CD4-positive, alpha-beta memory T cell (primary cell): ENCODE measurements around the gene ZC3H18. TPM values are rescaled to one million over a fixed set of nuclear protein-coding genes. Genes with fewer than 3 reads are reported as not detected.

ENCODE experiments used
- CTCF ChIA-PET: fragments of 350-600 bp; sonication (Branson Sonifier 250); formaldehyde crosslinking; loops from one replicate; lab custom pipeline; 2021; ENCODE audit warnings: inconsistent platforms; ENCODE audit not compliant: partially characterized antibody; lab: Charles Lee
- POLR2A ChIA-PET: fragments of 350-600 bp; sonication (Branson Sonifier 250); formaldehyde crosslinking; loops from one replicate; lab custom pipeline; 2021; ENCODE audit not compliant: partially characterized antibody; lab: Charles Lee
- DNase-seq, 5 donors: peaks; one replicate each; pipeline versions ENCODE4 v3.0.0 to v3.0.0-alpha.2; 2020 to 2022; ENCODE audit warnings: mixed read lengths in 1 of 5
- H3K27ac ChIP-seq: one replicate; pipeline ENCODE4 v1.7.0; 2013; ENCODE audit warnings: low read depth, low read length
- H3K27me3 ChIP-seq: 2 replicates; pipeline ENCODE4 v1.7.0; 2013; ENCODE audit warnings: mild to moderate bottlenecking, low read length, moderate library complexity; ENCODE audit not compliant: insufficient read depth
- H3K36me3 ChIP-seq: 2 replicates; pipeline ENCODE4 v1.7.0; 2013; ENCODE audit warnings: mild to moderate bottlenecking, low read length, moderate library complexity; ENCODE audit not compliant: insufficient read depth
- H3K4me1 ChIP-seq: 2 replicates; pipeline ENCODE4 v1.7.0; 2013; ENCODE audit warnings: mild to moderate bottlenecking, low read length, moderate library complexity; ENCODE audit not compliant: insufficient read depth
- H3K4me3 ChIP-seq, 2 donors: one replicate each; pipeline ENCODE4 v1.7.0; 2013; ENCODE audit warnings: low read length in 2 of 2, mild to moderate bottlenecking in 1 of 2
- H3K9me3 ChIP-seq, 2 donors: one replicate each; pipeline ENCODE4 v1.7.0; 2013; ENCODE audit warnings: low read length in 2 of 2, control low read depth in 1 of 2; ENCODE audit not compliant: control insufficient read depth in 1 of 2
- H3K27ac Mint-ChIP-seq, 7 donors: one replicate each; pipeline ENCODE4 v1.8.0; 2020 to 2021; ENCODE audit warnings: mixed read lengths in 7 of 7, mild to moderate bottlenecking in 6 of 7, inconsistent platforms in 3 of 7, moderate library complexity in 3 of 7
- H3K27me3 Mint-ChIP-seq, 2 donors: one replicate each; pipeline ENCODE4 v1.8.0; 2020 to 2021; ENCODE audit warnings: mixed read lengths in 2 of 2
- H3K36me3 Mint-ChIP-seq, 2 donors: one replicate each; pipeline ENCODE4 v1.8.0; 2020 to 2021; ENCODE audit warnings: mixed read lengths in 2 of 2, inconsistent platforms in 1 of 2, mild to moderate bottlenecking in 1 of 2
- H3K4me1 Mint-ChIP-seq, 4 donors: one replicate each; pipeline ENCODE4 v1.8.0; 2020 to 2021; ENCODE audit warnings: mixed read lengths in 4 of 4, mild to moderate bottlenecking in 1 of 4
- H3K4me3 Mint-ChIP-seq, 8 donors: one replicate each; pipeline ENCODE4 v1.8.0; 2020 to 2021; ENCODE audit warnings: mixed read lengths in 8 of 8, mild to moderate bottlenecking in 7 of 8, moderate library complexity in 6 of 8, inconsistent platforms in 3 of 8
- H3K9me3 Mint-ChIP-seq, 8 donors: one replicate each; pipeline ENCODE4 v1.8.0; 2020 to 2021; ENCODE audit warnings: mixed read lengths in 8 of 8, mild to moderate bottlenecking in 5 of 8, inconsistent platforms in 3 of 8, moderate library complexity in 1 of 8
- intact Hi-C: fragments of 100-400 bp; cut with micrococcal nuclease; formaldehyde crosslinking; loops from one replicate; pipeline ENCODE4 v1.15.1; 2023
- polyA plus RNA-seq, 2 donors: library from polyadenylated mRNA; unstranded; fragments of 300-500 nt; fragmentation: Illumina TruSeq; gene quantifications; one replicate each; pipeline ENCODE4 v1.2.3, GENCODE V29; 2021
- total RNA-seq, 2 experiments: library from RNA; stranded (reverse); gene quantifications; one replicate each; pipeline ENCODE4 v1.2.3, GENCODE V29; 2021

The ZC3H18 gene
- total and polyA plus RNA-seq, 4 experiments from 2014 or later, result 3.0 to 91.5 (median 54.0) TPM

GRCh38 chr16:88588754-88589153, 18.6 kb downstream of the ZC3H18 start:
- ChIA-PET CTCF (interaction anchor here (1.3 kb wide), 1 partner anchor 31 kb away, joined by 4 read pairs; no protein-coding TSS in a partner anchor), POLR2A (interaction anchor here (0.7 to 1.6 kb wide), 2 partner anchors 17 to 31 kb away, joined by 4 to 15 read pairs; no protein-coding TSS in a partner anchor)
- Mint-ChIP-seq H3K27me3 (no peaks in the 10 kb centered on the region), H3K9me3 (no peaks in the 10 kb centered on the region), H3K4me1 (peaks cover 33 to 58% (median 50%) of the 10 kb centered on the region in 4 donors), H3K27ac (peak overlapping the region; percentile 31 to 96 (median 86)), H3K4me3 (peak overlapping the region in 7 of 8 donors; percentile 20 to 60 (median 58)), H3K36me3 (peaks cover 40 to 67% of the 10 kb centered on the region in 2 donors)
- intact Hi-C loops, result no loop called here
- Histone ChIP-seq H3K9me3 (no peaks in the 10 kb centered on the region), H3K27ac (peak overlapping the region; percentile 28), H3K4me1 (peaks cover 52% of the 10 kb centered on the region), H3K27me3 (no peaks in the 10 kb centered on the region), H3K4me3 (no peak overlapping the region), H3K36me3 (peaks cover 47% of the 10 kb centered on the region)
- peak in 2 of 5 donors; percentile 12 to 20 for DNase-seq

GRCh38 chr16:88589441-88589840, 19.2 kb downstream of the ZC3H18 start:
- no peaks in the 10 kb centered on the region for H3K27me3 ChIP-seq
- peaks cover 47% of the 10 kb centered on the region for H3K4me1 ChIP-seq
- no peaks in the 10 kb centered on the region for H3K9me3 Mint-ChIP-seq
- no peaks in the 10 kb centered on the region for H3K9me3 ChIP-seq
- H3K4me3 Mint-ChIP-seq, result peak overlapping the region in 7 of 8 donors; percentile 0 to 67 (median 33)
- H3K27me3 Mint-ChIP-seq, result no peaks in the 10 kb centered on the region
- H3K4me1 Mint-ChIP-seq, result peaks cover 33 to 55% (median 50%) of the 10 kb centered on the region in 4 donors
- peaks cover 49% of the 10 kb centered on the region for H3K36me3 ChIP-seq
- H3K4me3 ChIP-seq, result no peak overlapping the region
- POLR2A ChIA-PET, result interaction anchor here (1.6 kb wide), 1 partner anchor 30 kb away, joined by 15 read pairs; no protein-coding TSS in a partner anchor
- CTCF ChIA-PET, result interaction anchor here (0.9 to 1.0 kb wide), 2 partner anchors 30 to 76 kb away, joined by 3 read pairs; no protein-coding TSS in a partner anchor
- H3K27ac Mint-ChIP-seq, result peak overlapping the region; percentile 31 to 96 (median 86)
- intact Hi-C loops, result no loop called here
- DNase-seq, result no peak
- peaks cover 40 to 66% of the 10 kb centered on the region in 2 donors for H3K36me3 Mint-ChIP-seq
- peak overlapping the region; percentile 28 for H3K27ac ChIP-seq

DNA sequence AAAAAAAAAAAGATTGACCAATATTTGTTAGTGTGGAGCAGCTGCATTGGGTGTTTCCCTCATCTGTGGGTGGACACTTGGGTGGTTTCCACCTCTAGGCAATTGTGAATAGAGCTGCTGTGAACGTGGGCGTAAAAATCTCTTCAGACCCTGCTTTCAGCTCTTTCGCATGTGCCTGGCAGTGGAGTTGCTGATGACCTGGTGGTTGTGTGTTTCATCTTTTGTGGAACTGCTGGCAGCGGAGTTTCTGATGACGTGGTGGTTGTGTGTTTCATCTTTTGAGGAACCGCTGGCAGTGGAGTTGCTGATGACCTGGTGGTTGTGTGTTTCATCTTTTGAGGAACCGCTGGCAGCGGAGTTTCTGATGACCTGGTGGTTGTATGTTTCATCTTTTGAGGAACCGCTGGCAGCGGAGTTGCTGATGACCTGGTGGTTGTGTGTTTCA, 21.4 kb downstream of the ZC3H18 start:
- Histone ChIP-seq H3K36me3 (peaks cover 39% of the 10 kb centered on the region), H3K27me3 (no peaks in the 10 kb centered on the region), H3K27ac (no peak overlapping the region), H3K9me3 (no peaks in the 10 kb centered on the region), H3K4me1 (peaks cover 42% of the 10 kb centered on the region), H3K4me3 (no peak overlapping the region)
- Mint-ChIP-seq H3K27me3 (no peaks in the 10 kb centered on the region), H3K36me3 (peaks cover 35 to 60% of the 10 kb centered on the region in 2 donors), H3K4me3 (peak overlapping the region in 7 of 8 donors; percentile 24 to 63 (median 49)), H3K9me3 (no peaks in the 10 kb centered on the region), H3K27ac (peak overlapping the region; percentile 32 to 89 (median 85)), H3K4me1 (peaks cover 32 to 47% (median 42%) of the 10 kb centered on the region in 4 donors)
- ChIA-PET CTCF (interaction anchor here (1.0 kb wide), 1 partner anchor 10 kb away, joined by 3 read pairs; no protein-coding TSS in a partner anchor), POLR2A (interaction anchor here (0.6 to 0.9 kb wide), 2 partner anchors 9 to 21 kb away, joined by 3 to 6 read pairs; partner anchors contain the start of gene ZC3H18)
- intact Hi-C loops, result no loop called here
- peak in 2 of 5 donors; percentile 23 to 48 for DNase-seq

DNA sequence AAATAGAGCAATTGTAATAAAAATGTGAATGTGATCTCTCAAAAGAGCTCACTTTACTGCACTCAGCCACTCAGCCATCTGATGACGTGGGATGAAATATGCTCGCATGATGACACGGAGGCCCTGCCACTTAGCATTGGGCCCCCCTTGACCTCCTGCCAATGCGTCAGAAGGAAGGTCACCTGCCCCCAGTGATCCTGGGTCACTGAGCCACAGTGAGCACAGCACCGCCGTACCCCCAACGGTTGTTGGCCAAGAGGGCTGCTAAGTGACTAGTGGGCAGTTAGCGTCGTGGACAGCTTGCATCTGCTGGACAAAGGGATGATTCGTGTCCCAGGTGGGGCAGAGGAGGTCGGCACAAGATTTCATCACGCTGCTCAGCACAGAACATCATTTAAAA, 22.9 kb downstream of the ZC3H18 start:
- no peaks in the 10 kb centered on the region for H3K9me3 Mint-ChIP-seq
- H3K36me3 Mint-ChIP-seq, result peaks cover 27 to 47% of the 10 kb centered on the region in 2 donors
- H3K4me3 Mint-ChIP-seq, result no peak overlapping the region
- ChIA-PET CTCF (interaction anchor here (1.4 kb wide), 1 partner anchor 94 kb away, joined by 3 read pairs; the partner anchor contains the start of gene SNAI3), POLR2A (no interaction called here)
- H3K9me3 ChIP-seq, result no peaks in the 10 kb centered on the region
- H3K27ac ChIP-seq, result no peak overlapping the region
- no peak for DNase-seq
- peaks cover 30 to 38% (median 34%) of the 10 kb centered on the region in 4 donors for H3K4me1 Mint-ChIP-seq
- intact Hi-C loops, result no loop called here
- H3K27me3 ChIP-seq, result no peaks in the 10 kb centered on the region
- H3K36me3 ChIP-seq, result peaks cover 25% of the 10 kb centered on the region
- H3K4me1 ChIP-seq, result peaks cover 34% of the 10 kb centered on the region
- peak overlapping the region in 4 of 7 donors; percentile 47 to 79 (median 58) for H3K27ac Mint-ChIP-seq
- H3K27me3 Mint-ChIP-seq, result no peaks in the 10 kb centered on the region
- H3K4me3 ChIP-seq, result no peak overlapping the region

DNA sequence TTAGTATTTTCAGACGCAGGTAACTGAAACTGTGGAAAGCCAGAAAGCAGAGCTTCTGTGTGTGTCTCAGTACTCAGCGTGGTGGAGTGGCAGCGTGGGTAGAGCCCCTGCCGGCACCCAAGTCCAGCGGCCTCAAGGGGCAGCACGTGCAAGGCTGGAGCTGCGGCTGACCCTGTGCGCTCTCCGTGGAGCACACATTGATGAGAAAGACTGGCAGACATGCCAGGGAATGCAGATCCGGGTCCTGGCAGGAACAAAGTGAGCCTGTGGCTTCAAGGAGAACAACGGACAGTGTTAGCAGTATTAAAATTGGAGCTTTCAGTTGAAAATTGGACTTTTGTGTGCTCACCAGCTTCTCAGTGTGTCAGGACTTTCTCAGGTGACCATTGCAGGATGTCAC, 23.3 kb downstream of the ZC3H18 start:
- Histone ChIP-seq H3K27me3 (no peaks in the 10 kb centered on the region), H3K27ac (no peak overlapping the region), H3K36me3 (peaks cover 25% of the 10 kb centered on the region), H3K4me3 (no peak overlapping the region), H3K4me1 (peaks cover 30% of the 10 kb centered on the region), H3K9me3 (no peaks in the 10 kb centered on the region)
- Mint-ChIP-seq H3K27ac (peak overlapping the region in 2 of 7 donors; percentile 47 to 57), H3K36me3 (peaks cover 23 to 44% of the 10 kb centered on the region in 2 donors), H3K4me1 (peaks cover 28 to 34% (median 29%) of the 10 kb centered on the region in 4 donors), H3K4me3 (no peak overlapping the region), H3K27me3 (no peaks in the 10 kb centered on the region), H3K9me3 (no peaks in the 10 kb centered on the region)
- CTCF ChIA-PET, result interaction anchor here (1.4 kb wide), 1 partner anchor 93 kb away, joined by 3 read pairs; the partner anchor contains the start of gene SNAI3
- intact Hi-C loops, result no loop called here
- no peak for DNase-seq
- POLR2A ChIA-PET, result interaction anchor here (1.0 kb wide), 1 partner anchor 26 kb away, joined by 3 read pairs; no protein-coding TSS in a partner anchor

DNA sequence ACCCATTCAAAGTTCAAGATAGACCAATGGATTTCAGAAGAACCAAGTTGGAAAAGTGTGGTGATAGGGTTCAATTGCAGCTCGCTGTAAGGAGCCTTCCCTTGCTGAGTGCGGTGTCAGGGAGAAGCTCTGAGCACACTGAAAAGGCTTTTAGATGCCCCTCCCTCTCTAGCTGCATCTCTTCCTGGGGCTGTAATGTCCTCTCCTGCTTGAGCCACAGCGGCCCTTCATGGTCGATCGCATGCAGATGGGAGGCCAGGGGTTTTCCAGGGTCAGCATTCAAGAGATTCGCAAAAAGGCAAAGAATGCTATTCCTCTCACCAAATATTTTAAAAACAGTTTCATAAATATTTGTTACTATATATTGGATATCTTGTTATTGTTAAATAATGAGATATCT, 23.7 kb downstream of the ZC3H18 start:
- H3K4me3 ChIP-seq, result no peak overlapping the region
- Mint-ChIP-seq H3K9me3 (no peaks in the 10 kb centered on the region), H3K4me1 (peaks cover 24 to 30% (median 25%) of the 10 kb centered on the region in 4 donors), H3K27ac (no peak overlapping the region), H3K36me3 (peaks cover 20 to 40% of the 10 kb centered on the region in 2 donors), H3K4me3 (no peak overlapping the region), H3K27me3 (no peaks in the 10 kb centered on the region)
- DNase-seq, result no peak
- CTCF ChIA-PET, result interaction anchor here (1.4 kb wide), 1 partner anchor 93 kb away, joined by 3 read pairs; the partner anchor contains the start of gene SNAI3
- POLR2A ChIA-PET, result interaction anchor here (1.0 kb wide), 1 partner anchor 26 kb away, joined by 3 read pairs; no protein-coding TSS in a partner anchor
- H3K36me3 ChIP-seq, result peaks cover 26% of the 10 kb centered on the region
- H3K9me3 ChIP-seq, result no peaks in the 10 kb centered on the region
- intact Hi-C loops, result no loop called here
- no peak overlapping the region for H3K27ac ChIP-seq
- no peaks in the 10 kb centered on the region for H3K27me3 ChIP-seq
- H3K4me1 ChIP-seq, result peaks cover 26% of the 10 kb centered on the region

GRCh38 chr16:88595101-88595500, 24.9 kb downstream of the ZC3H18 start:
- Histone ChIP-seq H3K4me1 (peaks cover 14% of the 10 kb centered on the region), H3K27ac (no peak overlapping the region), H3K9me3 (no peaks in the 10 kb centered on the region), H3K36me3 (peaks cover 32% of the 10 kb centered on the region), H3K27me3 (no peaks in the 10 kb centered on the region), H3K4me3 (no peak overlapping the region)
- peaks cover 13 to 20% (median 16%) of the 10 kb centered on the region in 4 donors for H3K4me1 Mint-ChIP-seq
- peak overlapping the region in 1 of 7 donors; percentile 42 for H3K27ac Mint-ChIP-seq
- intact Hi-C loops, result no loop called here
- H3K36me3 Mint-ChIP-seq, result peaks cover 20 to 40% of the 10 kb centered on the region in 2 donors
- no peak for DNase-seq
- ChIA-PET CTCF (no interaction called here), POLR2A (no interaction called here)
- no peaks in the 10 kb centered on the region for H3K9me3 Mint-ChIP-seq
- H3K27me3 Mint-ChIP-seq, result no peaks in the 10 kb centered on the region
- peak overlapping the region in 1 of 8 donors; percentile 15 for H3K4me3 Mint-ChIP-seq
